ENCODE measurements around the gene CADPS2.

Gene CADPS2

DNA sequence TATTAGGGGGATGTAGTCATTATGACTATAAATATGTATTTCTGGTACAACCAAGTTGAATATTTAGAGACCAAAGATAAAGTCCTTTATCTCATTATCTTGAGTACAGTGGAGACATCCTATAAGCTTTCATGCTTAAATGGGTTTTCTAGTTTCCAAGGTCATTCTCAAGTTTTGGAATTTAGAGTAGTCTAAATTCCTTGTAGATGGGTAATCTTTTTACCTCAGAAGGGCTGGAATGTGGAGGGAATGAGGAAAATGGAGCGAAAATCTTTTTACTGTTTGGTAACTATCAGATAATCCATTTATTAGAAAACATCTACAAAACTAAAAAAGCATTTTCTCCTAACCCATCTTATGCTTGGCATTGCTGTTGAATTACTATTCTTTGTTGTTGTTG lies 368.7 kb downstream of the CADPS2 start:
- TF ChIP-seq POLR2AphosphoS5 (IDR thresholded peaks at IDR 0.05; ENCODE audit: low read depth) (no peak), SPI1 (IDR thresholded peaks at IDR 0.05; ENCODE audit: borderline replicate concordance, low read depth) (no peak), GABPA (IDR thresholded peaks at IDR 0.05; ENCODE audit: low read depth) (no peak)
- TF ChIP-seq, protein P1, sequence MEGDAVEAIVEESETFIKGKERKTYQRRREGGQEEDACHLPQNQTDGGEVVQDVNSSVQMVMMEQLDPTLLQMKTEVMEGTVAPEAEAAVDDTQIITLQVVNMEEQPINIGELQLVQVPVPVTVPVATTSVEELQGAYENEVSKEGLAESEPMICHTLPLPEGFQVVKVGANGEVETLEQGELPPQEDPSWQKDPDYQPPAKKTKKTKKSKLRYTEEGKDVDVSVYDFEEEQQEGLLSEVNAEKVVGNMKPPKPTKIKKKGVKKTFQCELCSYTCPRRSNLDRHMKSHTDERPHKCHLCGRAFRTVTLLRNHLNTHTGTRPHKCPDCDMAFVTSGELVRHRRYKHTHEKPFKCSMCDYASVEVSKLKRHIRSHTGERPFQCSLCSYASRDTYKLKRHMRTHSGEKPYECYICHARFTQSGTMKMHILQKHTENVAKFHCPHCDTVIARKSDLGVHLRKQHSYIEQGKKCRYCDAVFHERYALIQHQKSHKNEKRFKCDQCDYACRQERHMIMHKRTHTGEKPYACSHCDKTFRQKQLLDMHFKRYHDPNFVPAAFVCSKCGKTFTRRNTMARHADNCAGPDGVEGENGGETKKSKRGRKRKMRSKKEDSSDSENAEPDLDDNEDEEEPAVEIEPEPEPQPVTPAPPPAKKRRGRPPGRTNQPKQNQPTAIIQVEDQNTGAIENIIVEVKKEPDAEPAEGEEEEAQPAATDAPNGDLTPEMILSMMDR (IDR thresholded peaks at IDR 0.05; ENCODE audit: insufficient read depth, low read length) = no peak
- TF ChIP-seq, protein P2, sequence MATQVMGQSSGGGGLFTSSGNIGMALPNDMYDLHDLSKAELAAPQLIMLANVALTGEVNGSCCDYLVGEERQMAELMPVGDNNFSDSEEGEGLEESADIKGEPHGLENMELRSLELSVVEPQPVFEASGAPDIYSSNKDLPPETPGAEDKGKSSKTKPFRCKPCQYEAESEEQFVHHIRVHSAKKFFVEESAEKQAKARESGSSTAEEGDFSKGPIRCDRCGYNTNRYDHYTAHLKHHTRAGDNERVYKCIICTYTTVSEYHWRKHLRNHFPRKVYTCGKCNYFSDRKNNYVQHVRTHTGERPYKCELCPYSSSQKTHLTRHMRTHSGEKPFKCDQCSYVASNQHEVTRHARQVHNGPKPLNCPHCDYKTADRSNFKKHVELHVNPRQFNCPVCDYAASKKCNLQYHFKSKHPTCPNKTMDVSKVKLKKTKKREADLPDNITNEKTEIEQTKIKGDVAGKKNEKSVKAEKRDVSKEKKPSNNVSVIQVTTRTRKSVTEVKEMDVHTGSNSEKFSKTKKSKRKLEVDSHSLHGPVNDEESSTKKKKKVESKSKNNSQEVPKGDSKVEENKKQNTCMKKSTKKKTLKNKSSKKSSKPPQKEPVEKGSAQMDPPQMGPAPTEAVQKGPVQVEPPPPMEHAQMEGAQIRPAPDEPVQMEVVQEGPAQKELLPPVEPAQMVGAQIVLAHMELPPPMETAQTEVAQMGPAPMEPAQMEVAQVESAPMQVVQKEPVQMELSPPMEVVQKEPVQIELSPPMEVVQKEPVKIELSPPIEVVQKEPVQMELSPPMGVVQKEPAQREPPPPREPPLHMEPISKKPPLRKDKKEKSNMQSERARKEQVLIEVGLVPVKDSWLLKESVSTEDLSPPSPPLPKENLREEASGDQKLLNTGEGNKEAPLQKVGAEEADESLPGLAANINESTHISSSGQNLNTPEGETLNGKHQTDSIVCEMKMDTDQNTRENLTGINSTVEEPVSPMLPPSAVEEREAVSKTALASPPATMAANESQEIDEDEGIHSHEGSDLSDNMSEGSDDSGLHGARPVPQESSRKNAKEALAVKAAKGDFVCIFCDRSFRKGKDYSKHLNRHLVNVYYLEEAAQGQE (IDR thresholded peaks at IDR 0.05; ENCODE audit: insufficient replicate concordance, low read depth) = no peak
- DNase-seq (ENCODE audit: low read depth in 1 of 2, low spot score in 1 of 2) = no peak
- no peak overlapping the region for H3K27ac ChIP-seq (replicated peaks)
- H3K4me3 ChIP-seq (replicated peaks; ENCODE audit: insufficient read depth, low read length) = no peak overlapping the region
- peaks cover 2% of the 10 kb centered on the region for H3K27me3 ChIP-seq (ENCODE audit: insufficient read depth, poor library complexity, severe bottlenecking)

DNA sequence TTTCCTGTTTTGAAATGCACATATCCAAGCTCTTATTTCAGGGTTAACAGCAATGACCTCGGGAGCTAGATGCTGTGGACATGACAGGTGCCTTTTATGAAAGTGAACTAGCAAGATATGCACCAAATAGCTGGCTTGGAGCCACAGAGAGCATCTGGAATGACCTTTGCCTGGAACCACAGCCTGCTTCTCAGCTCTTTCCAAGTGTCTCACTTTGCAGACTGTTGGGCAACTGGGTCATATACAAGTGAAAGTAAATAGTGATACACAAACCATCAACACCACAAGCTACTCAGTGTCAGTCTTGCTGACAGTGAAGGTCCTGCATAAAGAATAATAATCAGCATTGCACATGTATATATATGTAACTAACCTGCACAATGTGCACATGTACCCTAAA lies 370.9 kb downstream of the CADPS2 start:
- DNase-seq (ENCODE audit: low read depth in 1 of 2, low spot score in 1 of 2) = no peak
- Histone ChIP-seq H3K27ac (replicated peaks) (no peak overlapping the region), H3K27me3 (ENCODE audit: insufficient read depth, poor library complexity, severe bottlenecking) (peaks cover 2% of the 10 kb centered on the region), H3K4me3 (replicated peaks; ENCODE audit: insufficient read depth, low read length) (no peak overlapping the region)
- TF ChIP-seq SPI1 (IDR thresholded peaks at IDR 0.05; ENCODE audit: borderline replicate concordance, low read depth) (no peak), GABPA (IDR thresholded peaks at IDR 0.05; ENCODE audit: low read depth) (no peak), POLR2AphosphoS5 (IDR thresholded peaks at IDR 0.05; ENCODE audit: low read depth) (no peak)
- TF ChIP-seq, protein P2 (IDR thresholded peaks at IDR 0.05; ENCODE audit: insufficient replicate concordance, low read depth) = no peak
- TF ChIP-seq, protein P1 (IDR thresholded peaks at IDR 0.05; ENCODE audit: insufficient read depth, low read length) = no peak

DNA sequence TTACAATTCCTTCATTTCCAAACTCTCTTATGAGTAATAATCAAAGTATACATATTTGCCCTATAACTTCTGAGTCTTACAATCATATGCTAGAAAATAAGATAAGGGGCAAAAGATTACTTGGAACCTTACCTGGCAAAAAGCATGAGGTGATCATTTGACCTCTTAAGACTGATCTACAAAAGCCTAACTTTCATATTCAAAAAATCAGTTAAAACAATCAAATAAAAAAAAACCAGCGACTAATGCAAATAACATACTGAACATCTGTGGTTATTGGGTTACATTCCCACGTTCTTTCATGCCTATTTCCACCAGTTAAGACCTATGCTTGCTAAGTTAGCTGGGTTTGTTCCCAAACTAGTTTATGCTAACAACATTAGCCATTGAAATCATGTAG lies 375.0 kb downstream of the CADPS2 start:
- H3K27me3 ChIP-seq (ENCODE audit: insufficient read depth, poor library complexity, severe bottlenecking) = peaks cover 2% of the 10 kb centered on the region
- no peak for DNase-seq (ENCODE audit: low read depth in 1 of 2, low spot score in 1 of 2)
- TF ChIP-seq, protein P2 (IDR thresholded peaks at IDR 0.05; ENCODE audit: insufficient replicate concordance, low read depth) = no peak
- TF ChIP-seq, protein P1 (IDR thresholded peaks at IDR 0.05; ENCODE audit: insufficient read depth, low read length) = no peak
- TF ChIP-seq POLR2AphosphoS5 (IDR thresholded peaks at IDR 0.05; ENCODE audit: low read depth) (no peak), GABPA (IDR thresholded peaks at IDR 0.05; ENCODE audit: low read depth) (no peak), SPI1 (IDR thresholded peaks at IDR 0.05; ENCODE audit: borderline replicate concordance, low read depth) (no peak)
- H3K4me3 ChIP-seq (replicated peaks; ENCODE audit: insufficient read depth, low read length) = no peak overlapping the region
- H3K27ac ChIP-seq (replicated peaks) = no peak overlapping the region

All from HL-60 (cell line).